C4-2B (cell line): Measurements from ENCODE around the gene COL7A1.

Source experiments
- H3K27ac ChIP-seq: fragments of 450-650 bp; 2 replicates; pipeline ENCODE4 v1.5.1; 2017
- CTCF ChIP-seq: fragments of 450-650 bp; conservative IDR thresholded peaks from 2 replicates; pipeline ENCODE4 v1.5.1; 2017; ENCODE audit warnings: mild to moderate bottlenecking
- ZFX ChIP-seq: fragments of 450-650 bp; IDR thresholded peaks from 2 replicates; pipeline ENCODE4 v1.6.1; 2017

Gene COL7A1

GRCh38 chr3:48572517-48572916 lies 22.6 kb downstream of the COL7A1 start:
- no peak for TF ChIP-seq ZFX
- no peak for TF ChIP-seq CTCF
- H3K27ac ChIP-seq = no peak overlapping the region

- TF ChIP-seq ZFX (no peak), CTCF (no peak)
- no peak overlapping the region for H3K27ac ChIP-seq
Measured at GRCh38 chr3:48571938-48572337, 23.2 kb downstream of the COL7A1 start.

- H3K27ac ChIP-seq = no peak overlapping the region
- TF ChIP-seq ZFX (no peak), CTCF (no peak)
Measured at GRCh38 chr3:48569808-48570450, 25.2 kb downstream of the COL7A1 start.

GRCh38 chr3:48569400-48569799 lies 25.7 kb downstream of the COL7A1 start:
- H3K27ac ChIP-seq = no peak overlapping the region
- no peak for TF ChIP-seq ZFX
- no peak for TF ChIP-seq CTCF

GRCh38 chr3:48568476-48568875 lies 26.7 kb downstream of the COL7A1 start:
- TF ChIP-seq ZFX (no peak), CTCF (no peak)
- H3K27ac ChIP-seq = no peak overlapping the region

GRCh38 chr3:48567500-48567899 lies 27.6 kb downstream of the COL7A1 start:
- no peak for TF ChIP-seq ZFX
- TF ChIP-seq CTCF = no peak
- H3K27ac ChIP-seq = no peak overlapping the region

GRCh38 chr3:48567090-48567489 lies 28.0 kb downstream of the COL7A1 start:
- H3K27ac ChIP-seq = no peak overlapping the region
- TF ChIP-seq ZFX (no peak), CTCF (no peak)
